ENCODE data around the gene RPL21.
A peak's percentile ranks its signal among the peaks of the same experiment; 100 is the strongest.

Gene RPL21

DNA sequence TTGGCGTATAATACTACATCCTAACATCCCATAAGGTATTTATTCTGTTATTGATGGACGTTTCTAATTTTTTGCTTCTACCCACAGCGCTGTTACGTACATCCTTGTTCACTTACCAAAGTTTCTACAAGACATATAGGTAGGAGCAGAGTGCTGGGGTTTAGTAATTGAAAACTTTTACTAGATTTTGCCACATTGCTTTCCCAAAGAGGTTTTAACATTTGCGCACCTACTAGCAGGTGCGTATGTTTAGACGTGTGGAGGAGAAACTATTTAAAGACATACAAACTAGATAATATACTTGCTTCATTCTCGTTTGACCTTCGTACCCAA lies 559 bp upstream of the RPL21 start:
- H3K27ac ChIP-seq = peak overlapping the region; percentile 98
- TF ChIP-seq, protein P1, sequence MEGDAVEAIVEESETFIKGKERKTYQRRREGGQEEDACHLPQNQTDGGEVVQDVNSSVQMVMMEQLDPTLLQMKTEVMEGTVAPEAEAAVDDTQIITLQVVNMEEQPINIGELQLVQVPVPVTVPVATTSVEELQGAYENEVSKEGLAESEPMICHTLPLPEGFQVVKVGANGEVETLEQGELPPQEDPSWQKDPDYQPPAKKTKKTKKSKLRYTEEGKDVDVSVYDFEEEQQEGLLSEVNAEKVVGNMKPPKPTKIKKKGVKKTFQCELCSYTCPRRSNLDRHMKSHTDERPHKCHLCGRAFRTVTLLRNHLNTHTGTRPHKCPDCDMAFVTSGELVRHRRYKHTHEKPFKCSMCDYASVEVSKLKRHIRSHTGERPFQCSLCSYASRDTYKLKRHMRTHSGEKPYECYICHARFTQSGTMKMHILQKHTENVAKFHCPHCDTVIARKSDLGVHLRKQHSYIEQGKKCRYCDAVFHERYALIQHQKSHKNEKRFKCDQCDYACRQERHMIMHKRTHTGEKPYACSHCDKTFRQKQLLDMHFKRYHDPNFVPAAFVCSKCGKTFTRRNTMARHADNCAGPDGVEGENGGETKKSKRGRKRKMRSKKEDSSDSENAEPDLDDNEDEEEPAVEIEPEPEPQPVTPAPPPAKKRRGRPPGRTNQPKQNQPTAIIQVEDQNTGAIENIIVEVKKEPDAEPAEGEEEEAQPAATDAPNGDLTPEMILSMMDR (conservative IDR thresholded peaks at IDR 0.05) = no peak
- no peak for TF ChIP-seq ZFX (IDR thresholded peaks at IDR 0.05)

DNA sequence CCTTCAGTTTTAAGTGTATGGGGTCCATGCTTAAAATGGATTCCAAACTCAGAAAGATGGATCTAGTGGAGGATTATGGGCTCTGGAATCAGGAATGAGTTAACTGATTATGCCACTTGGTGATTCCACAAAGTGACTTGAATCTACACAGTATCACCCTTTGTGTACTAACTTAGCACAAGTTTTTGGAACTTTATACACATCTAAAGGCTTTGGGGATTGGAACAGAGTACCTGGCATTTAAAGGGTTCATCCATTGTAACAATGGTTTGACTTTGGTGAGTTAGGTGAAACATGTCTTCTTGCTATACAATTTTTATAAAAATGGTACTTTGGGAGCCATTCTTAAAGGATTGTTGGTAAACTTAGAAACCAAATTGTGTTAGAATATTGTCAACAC lies 1.1 kb downstream of the RPL21 start:
- H3K27ac ChIP-seq = peak overlapping the region; percentile 98

GRCh38 chr13:27257233-27257568 lies 5.8 kb downstream of the RPL21 start:
- no peak for TF ChIP-seq ZFX (IDR thresholded peaks at IDR 0.05)
- TF ChIP-seq, protein P1 (conservative IDR thresholded peaks at IDR 0.05) = no peak
- no peak overlapping the region for H3K27ac ChIP-seq

More for the DNA sequence above, 1.1 kb downstream of the RPL21 start:
- TF ChIP-seq, protein P1 (conservative IDR thresholded peaks at IDR 0.05) = no peak
- no peak for TF ChIP-seq ZFX (IDR thresholded peaks at IDR 0.05)

GRCh38 chr13:27257648-27258253 lies 6.4 kb downstream of the RPL21 start:
- H3K27ac ChIP-seq = no peak overlapping the region
- no peak for TF ChIP-seq ZFX (IDR thresholded peaks at IDR 0.05)
- TF ChIP-seq, protein P1 (conservative IDR thresholded peaks at IDR 0.05) = no peak

GRCh38 chr13:27258637-27259386 lies 7.5 kb downstream of the RPL21 start:
- TF ChIP-seq ZFX (IDR thresholded peaks at IDR 0.05) = no peak
- TF ChIP-seq, protein P1 (conservative IDR thresholded peaks at IDR 0.05) = no peak
- H3K27ac ChIP-seq = no peak overlapping the region

DNA sequence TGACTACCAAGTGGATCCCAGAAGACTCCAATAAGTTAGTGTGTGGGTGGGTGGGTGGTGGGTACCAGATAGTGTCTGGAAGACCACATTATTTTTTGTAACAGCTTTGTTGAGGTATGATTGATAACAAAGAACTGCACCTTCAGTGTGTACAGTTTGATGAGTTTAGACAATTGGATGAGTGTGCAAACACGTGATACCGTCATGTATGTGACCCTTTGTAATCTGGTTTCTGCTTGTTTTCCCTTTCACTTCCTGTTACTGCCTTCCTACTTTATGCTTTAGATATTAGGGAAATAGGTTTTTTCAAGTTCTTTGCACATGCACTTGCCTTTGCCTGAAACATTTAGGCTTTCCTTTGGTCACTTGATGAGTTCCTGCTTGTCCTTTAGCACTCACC lies 8.5 kb downstream of the RPL21 start:
- no peak for TF ChIP-seq ZFX (IDR thresholded peaks at IDR 0.05)
- TF ChIP-seq, protein P1 (conservative IDR thresholded peaks at IDR 0.05) = no peak
- H3K27ac ChIP-seq = no peak overlapping the region

- TF ChIP-seq, protein P1 (conservative IDR thresholded peaks at IDR 0.05) = no peak
- TF ChIP-seq ZFX (IDR thresholded peaks at IDR 0.05) = no peak
- no peak overlapping the region for H3K27ac ChIP-seq
These were observed 10.0 kb downstream of the RPL21 start for GRCh38 chr13:27261396-27261795.

Measured in C4-2B (cell line).